Heart left ventricle (tissue), 16 donors: ENCODE results near the gene NFASC. TPM values are rescaled to one million over a fixed set of nuclear protein-coding genes. Genes with fewer than 3 reads are reported as not detected.

Source experiments
- ATAC-seq, 4 donors: fragments of 200-7000 bp; cut with Tn5 transposase; one replicate each; pipeline ENCODE4 v1.9.1; 2020 to 2022; ENCODE audit warnings: moderate library complexity in 4 of 4, mild to moderate bottlenecking in 3 of 4, moderate number of reproducible peaks in 1 of 4
- DNase-seq, 5 donors: peaks; one replicate each; pipeline ENCODE4 v3.0.0-alpha.2; 2020
- H3K27ac ChIP-seq, 12 donors: fragments of 200-600 bp; sonication (generic) in 4 of 12; one replicate each; pipeline versions ENCODE4 v1.5.0 to v1.8.0; 2016 to 2022; ENCODE audit warnings: mild to moderate bottlenecking in 2 of 12
- H3K27me3 ChIP-seq, 9 donors: fragments of 200-600 bp; sonication (generic) in 2 of 9; one replicate each; pipeline versions ENCODE4 v1.5.1 to v1.8.0; 2016 to 2022; ENCODE audit warnings: mild to moderate bottlenecking in 3 of 9
- H3K36me3 ChIP-seq, 9 donors: fragments of 200-600 bp; sonication (generic) in 2 of 9; one replicate each; pipeline versions ENCODE4 v1.5.0 to v1.8.0; 2018 to 2022; ENCODE audit warnings: mild to moderate bottlenecking in 2 of 9
- H3K4me1 ChIP-seq, 12 donors: fragments of 200-600 bp; sonication (generic) in 4 of 12; one replicate each; pipeline versions ENCODE4 v1.5.0 to v1.8.0; 2016 to 2022; ENCODE audit warnings: mild to moderate bottlenecking in 3 of 12
- H3K4me3 ChIP-seq, 12 donors: fragments of 200-600 bp; sonication (generic) in 4 of 12; one replicate each; pipeline versions ENCODE4 v1.5.0 to v1.8.0; 2017 to 2022; ENCODE audit warnings: mild to moderate bottlenecking in 9 of 12, moderate library complexity in 4 of 12
- H3K9me3 ChIP-seq, 12 donors: fragments of 200-600 bp; sonication (generic) in 4 of 12; one replicate each; pipeline versions ENCODE4 v1.5.0 to v1.8.0; 2016 to 2022; ENCODE audit warnings: mild to moderate bottlenecking in 1 of 12
- POLR2A ChIP-seq, 2 donors: fragments of 450-650 bp; IDR thresholded peaks; one replicate each; pipeline ENCODE4 v1.6.1; 2017; ENCODE audit warnings: antibody characterized with exemption in 2 of 2, mild to moderate bottlenecking in 2 of 2, moderate library complexity in 2 of 2
- whole genome bisulfite sequencing, 4 donors: extraction: QIAGEN DNeasy Blood & Tissue Kit in 2 of 4; methylation state at CpG; one replicate each; pipeline versions ENCODE4 v1.1.5 to v1.1.7; 2013 to 2018; 5-methylcytosine and 5-hydroxymethylcytosine counted together
- intact Hi-C, 10 donors: fragments of 100-400 bp; cut with DNase I; formaldehyde crosslinking; loops; one replicate each; pipeline versions ENCODE4 v1.11.1 to v1.14.2; 2022
- polyA plus RNA-seq, 2 donors: library from polyadenylated mRNA; stranded (reverse); fragments of 200-250 nt; gene quantifications; one replicate each; pipeline ENCODE4 v1.2.3, GENCODE V29; 2013
- total RNA-seq, 9 donors: library from RNA; depleted of rRNA in 2 of 9; stranded (reverse); fragments of >200 nt in 2 of 9; fragmentation: NEBNext Ultra II Directional in 3 of 9; extraction: Animal tissue kit (Norgen Biotek cat#: 25700) in 3 of 9; gene quantifications; one replicate each; pipeline versions ENCODE4 v1.1.0 to v1.2.4, GENCODE V29; 2016 to 2023
- TF ChIP-seq, protein P1 (sequence below), 12 donors: fragments of 200-600 bp; sonication (generic) in 4 of 12; IDR thresholded peaks; one replicate each; pipeline versions ENCODE4 v1.5.0 to v1.8.0; 2018 to 2022; ENCODE audit warnings: antibody characterized with exemption in 12 of 12, mild to moderate bottlenecking in 5 of 12
- donor health status: ischemic (EF 13 %, LVEDD 7.1; RV severe dilation, severe dysfunction).
- donor health status: healthy with polysubstance abuse.
- donor health status: DM: no; HTN: yes; CAD: no.
- donor health status: DM: no; HTN: no; CAD: no.
- donor health status: ischemic (EF 25% LVEDD 6.9; RV normal size, moderate dysfunction).
- donor health status: ischemic (EF 25% LVEDD 5.7; RV mildly dilated, moderate dysfunction).
- donor health status: healthy.
- donor health status: DM: yes; HTN: yes; CAD: no.
- donor health status: ischemic (EF 35%, LVEDD 5.7; RV mildly dilated, moderate dysfunction).
- donor health status: nonischemic (EF 11% LVEDD 7.7; RV severe dilation, severe dysfunction).
- donor health status: DM: yes; HTN: yes; CAD: no.
- donor health status: PGD.
- donor health status: ischemic (EF 29% LVEDD 5.4; RV normal size, mild dysfunction).
- donor health status: nonischemic (EF 23%, LVEDD 6.1; RV moderate dilation, normal function).

The NFASC gene
- total and polyA plus RNA-seq, 11 donors, result 2.5 to 14.6 (median 10.3) TPM

DNA sequence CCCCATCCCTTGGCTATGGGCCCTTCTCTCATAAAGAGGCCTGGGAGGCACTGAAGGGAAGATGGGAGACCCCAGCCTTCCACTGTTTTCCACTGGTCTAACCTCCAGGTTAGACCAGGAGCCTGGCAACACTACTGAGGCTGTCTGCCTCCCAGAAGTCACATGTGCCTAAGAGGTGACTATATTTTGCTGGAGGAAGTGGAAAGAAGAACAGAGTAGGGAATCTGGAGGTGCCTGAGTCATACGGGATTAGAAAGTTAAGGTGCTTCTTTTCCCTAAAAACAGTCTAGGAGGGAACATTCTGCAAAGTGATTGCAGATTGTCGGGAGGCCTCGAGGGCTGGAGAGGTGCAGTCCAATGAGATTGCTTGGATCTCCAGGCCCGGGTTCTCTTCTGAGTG lies 4.6 kb downstream of the NFASC start:
- no peak for DNase-seq
- TF ChIP-seq, protein P1, sequence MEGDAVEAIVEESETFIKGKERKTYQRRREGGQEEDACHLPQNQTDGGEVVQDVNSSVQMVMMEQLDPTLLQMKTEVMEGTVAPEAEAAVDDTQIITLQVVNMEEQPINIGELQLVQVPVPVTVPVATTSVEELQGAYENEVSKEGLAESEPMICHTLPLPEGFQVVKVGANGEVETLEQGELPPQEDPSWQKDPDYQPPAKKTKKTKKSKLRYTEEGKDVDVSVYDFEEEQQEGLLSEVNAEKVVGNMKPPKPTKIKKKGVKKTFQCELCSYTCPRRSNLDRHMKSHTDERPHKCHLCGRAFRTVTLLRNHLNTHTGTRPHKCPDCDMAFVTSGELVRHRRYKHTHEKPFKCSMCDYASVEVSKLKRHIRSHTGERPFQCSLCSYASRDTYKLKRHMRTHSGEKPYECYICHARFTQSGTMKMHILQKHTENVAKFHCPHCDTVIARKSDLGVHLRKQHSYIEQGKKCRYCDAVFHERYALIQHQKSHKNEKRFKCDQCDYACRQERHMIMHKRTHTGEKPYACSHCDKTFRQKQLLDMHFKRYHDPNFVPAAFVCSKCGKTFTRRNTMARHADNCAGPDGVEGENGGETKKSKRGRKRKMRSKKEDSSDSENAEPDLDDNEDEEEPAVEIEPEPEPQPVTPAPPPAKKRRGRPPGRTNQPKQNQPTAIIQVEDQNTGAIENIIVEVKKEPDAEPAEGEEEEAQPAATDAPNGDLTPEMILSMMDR (IDR thresholded peaks at IDR 0.05), result no peak
- TF ChIP-seq POLR2A (IDR thresholded peaks at IDR 0.05), result no peak
- H3K36me3 ChIP-seq, result no peaks in the 10 kb centered on the region
- peaks cover 0 to 48% (median 8%) of the 10 kb centered on the region in 12 donors for H3K4me1 ChIP-seq
- ATAC-seq, result no peak
- no peaks in the 10 kb centered on the region for H3K9me3 ChIP-seq
- H3K4me3 ChIP-seq, result no peak overlapping the region
- 69 to 78% (median 73%) methylated on average over 4 of the region's 4 CpGs for WGBS, 4 donors
- H3K27ac ChIP-seq, result no peak overlapping the region
- H3K27me3 ChIP-seq, result peaks cover 0 to 15% (median 0%) of the 10 kb centered on the region in 9 donors
- intact Hi-C loops, result no loop called here

DNA sequence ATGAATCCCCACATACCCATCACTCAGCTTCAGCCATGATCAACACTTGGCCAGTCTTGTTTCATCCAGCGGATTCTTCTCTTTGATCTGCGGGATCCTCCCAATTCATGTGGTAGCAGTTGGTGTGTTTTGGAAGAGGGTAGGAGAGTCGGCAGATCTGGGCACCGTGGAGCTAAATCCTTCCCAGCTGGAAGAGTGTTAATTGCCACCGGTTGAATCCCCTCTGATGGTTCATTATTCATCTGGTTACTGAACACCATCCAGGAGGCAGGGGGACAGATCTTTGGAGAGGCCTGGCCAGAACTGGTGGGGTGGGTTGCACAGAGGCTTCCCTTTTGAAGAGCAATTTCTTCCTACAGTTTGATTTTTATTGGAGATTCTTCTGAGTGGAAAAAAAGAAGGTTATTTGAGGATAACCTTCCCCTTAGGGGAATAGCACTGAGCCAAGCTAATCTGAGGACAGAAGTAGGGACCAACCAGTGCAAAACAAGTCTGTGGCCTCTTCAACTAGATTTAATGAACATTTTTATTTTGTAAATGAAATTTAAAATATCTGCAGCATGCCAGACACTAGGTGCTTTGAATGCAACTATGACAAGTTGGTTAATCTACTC lies 8.1 kb downstream of the NFASC start:
- intact Hi-C loops, result no loop called here
- Histone ChIP-seq H3K27ac (peak overlapping the region in 8 of 12 donors; percentile 2 to 66 (median 32)), H3K4me3 (peak overlapping the region in 6 of 12 donors; percentile 10 to 47 (median 30)), H3K9me3 (no peaks in the 10 kb centered on the region), H3K27me3 (peaks cover 0 to 25% (median 0%) of the 10 kb centered on the region in 9 donors), H3K36me3 (no peaks in the 10 kb centered on the region), H3K4me1 (peaks cover 0 to 47% (median 4%) of the 10 kb centered on the region in 12 donors)
- 22 to 40% (median 32%) methylated on average over 5 of the region's 5 CpGs for WGBS, 4 donors
- ATAC-seq (peak in 3 of 4 donors; percentile 43 to 66 (median 50)), DNase-seq (no peak)
- TF ChIP-seq, protein P1 (IDR thresholded peaks at IDR 0.05), result no peak
- TF ChIP-seq POLR2A (IDR thresholded peaks at IDR 0.05), result no peak

DNA sequence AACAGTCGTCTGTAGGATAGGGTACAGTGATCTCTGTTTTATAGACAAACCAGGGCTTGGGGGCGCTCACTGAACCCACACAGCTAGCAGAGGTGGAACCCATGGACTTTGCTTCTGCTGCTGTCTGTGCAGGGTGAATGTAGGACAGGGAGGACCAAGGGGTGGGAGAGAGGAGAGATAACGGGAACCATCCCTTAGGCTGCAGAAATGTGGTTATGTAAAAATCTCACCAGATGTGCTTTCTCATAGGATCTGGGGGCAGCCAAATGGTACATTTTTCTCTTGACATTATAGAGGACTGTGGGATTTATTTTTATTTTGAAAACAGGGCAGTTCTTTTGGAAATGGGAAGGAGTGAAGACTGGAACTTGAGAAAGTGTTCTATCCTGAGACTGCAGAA lies 8.7 kb downstream of the NFASC start:
- H3K36me3 ChIP-seq, result no peaks in the 10 kb centered on the region
- no peak for DNase-seq
- intact Hi-C loops, result no loop called here
- H3K4me3 ChIP-seq, result peak overlapping the region in 4 of 12 donors; percentile 7 to 34 (median 14)
- peak; percentile 53 to 78 (median 72) for ATAC-seq
- no peaks in the 10 kb centered on the region for H3K9me3 ChIP-seq
- TF ChIP-seq, protein P1 (IDR thresholded peaks at IDR 0.05), result no peak
- no peak for TF ChIP-seq POLR2A (IDR thresholded peaks at IDR 0.05)
- peak overlapping the region in 7 of 12 donors; percentile 1 to 76 (median 66) for H3K27ac ChIP-seq
- peaks cover 0 to 45% (median 4%) of the 10 kb centered on the region in 12 donors for H3K4me1 ChIP-seq
- peaks cover 0 to 26% (median 0%) of the 10 kb centered on the region in 9 donors for H3K27me3 ChIP-seq
- WGBS, 4 donors, result 60 to 76% (median 67%) methylated on average over 3 of the region's 3 CpGs

DNA sequence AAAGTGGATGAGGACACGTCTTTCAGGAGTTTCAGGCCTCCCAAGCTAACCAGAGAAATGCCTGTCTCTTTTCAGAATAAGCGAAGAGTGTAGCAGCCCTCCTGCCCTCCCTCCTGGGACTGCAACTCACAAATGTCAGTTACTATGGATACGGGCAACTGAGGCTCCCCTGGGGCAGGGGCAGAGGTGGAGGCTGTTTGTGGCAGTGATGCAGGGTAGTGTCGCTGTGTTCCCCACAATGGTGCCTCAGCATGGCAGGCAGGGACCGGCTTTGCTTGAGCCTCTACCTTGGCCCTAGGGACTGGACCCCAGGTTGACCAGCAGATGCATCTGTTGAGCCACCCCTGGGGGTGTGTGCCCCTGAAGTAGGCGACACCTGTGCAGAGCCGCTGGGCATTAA lies 10.2 kb downstream of the NFASC start:
- peak overlapping the region in 9 of 12 donors; percentile 1 to 76 (median 58) for H3K27ac ChIP-seq
- H3K4me1 ChIP-seq, result peaks cover 0 to 61% (median 6%) of the 10 kb centered on the region in 12 donors
- 83 to 96% (median 90%) methylated on average over 4 to 7 of the region's 7 CpGs for WGBS, 4 donors
- no peak overlapping the region for H3K4me3 ChIP-seq
- no peaks in the 10 kb centered on the region for H3K36me3 ChIP-seq
- H3K9me3 ChIP-seq, result no peaks in the 10 kb centered on the region
- H3K27me3 ChIP-seq, result peaks cover 0 to 41% (median 0%) of the 10 kb centered on the region in 9 donors
- intact Hi-C loops, result no loop called here
- ATAC-seq (no peak), DNase-seq (no peak)
- no peak for TF ChIP-seq POLR2A (IDR thresholded peaks at IDR 0.05)
- TF ChIP-seq, protein P1 (IDR thresholded peaks at IDR 0.05), result no peak
